GM12875 (cell line): Measurements from ENCODE around the gene ZNF274.

Experiments used
- H3K4me3 ChIP-seq: one replicate; pipeline ENCODE4 v1.5.1; 2011; ENCODE audit warnings: low read depth, low read length, control low read depth
- TF ChIP-seq, protein P1 (sequence below): IDR thresholded peaks from 2 replicates; pipeline ENCODE4 v1.5.1; 2011; ENCODE audit warnings: low read depth, mild to moderate bottlenecking, control low read depth, inconsistent platforms, low read length, moderate library complexity, borderline replicate concordance; ENCODE audit not compliant: insufficient read depth

The ZNF274 gene

DNA sequence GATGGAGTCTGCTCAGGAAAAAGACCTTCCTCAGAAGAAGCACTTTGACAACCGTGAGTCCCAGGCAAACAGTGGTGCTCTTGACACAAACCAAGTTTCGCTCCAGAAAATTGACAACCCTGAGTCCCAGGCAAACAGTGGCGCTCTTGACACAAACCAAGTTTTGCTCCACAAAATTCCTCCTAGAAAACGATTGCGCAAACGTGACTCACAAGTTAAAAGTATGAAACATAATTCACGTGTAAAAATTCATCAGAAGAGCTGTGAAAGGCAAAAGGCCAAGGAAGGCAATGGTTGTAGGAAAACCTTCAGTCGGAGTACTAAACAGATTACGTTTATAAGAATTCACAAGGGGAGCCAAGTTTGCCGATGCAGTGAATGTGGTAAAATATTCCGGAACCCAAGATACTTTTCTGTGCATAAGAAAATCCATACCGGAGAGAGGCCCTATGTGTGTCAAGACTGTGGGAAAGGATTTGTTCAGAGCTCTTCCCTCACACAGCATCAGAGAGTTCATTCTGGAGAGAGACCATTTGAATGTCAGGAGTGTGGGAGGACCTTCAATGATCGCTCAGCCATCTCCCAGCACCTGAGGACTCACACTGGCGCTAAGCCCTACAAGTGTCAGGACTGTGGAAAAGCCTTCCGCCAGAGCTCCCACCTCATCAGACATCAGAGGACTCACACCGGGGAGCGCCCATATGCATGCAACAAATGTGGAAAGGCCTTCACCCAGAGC, 29.6 kb downstream of the ZNF274 start:
- TF ChIP-seq, protein P1, sequence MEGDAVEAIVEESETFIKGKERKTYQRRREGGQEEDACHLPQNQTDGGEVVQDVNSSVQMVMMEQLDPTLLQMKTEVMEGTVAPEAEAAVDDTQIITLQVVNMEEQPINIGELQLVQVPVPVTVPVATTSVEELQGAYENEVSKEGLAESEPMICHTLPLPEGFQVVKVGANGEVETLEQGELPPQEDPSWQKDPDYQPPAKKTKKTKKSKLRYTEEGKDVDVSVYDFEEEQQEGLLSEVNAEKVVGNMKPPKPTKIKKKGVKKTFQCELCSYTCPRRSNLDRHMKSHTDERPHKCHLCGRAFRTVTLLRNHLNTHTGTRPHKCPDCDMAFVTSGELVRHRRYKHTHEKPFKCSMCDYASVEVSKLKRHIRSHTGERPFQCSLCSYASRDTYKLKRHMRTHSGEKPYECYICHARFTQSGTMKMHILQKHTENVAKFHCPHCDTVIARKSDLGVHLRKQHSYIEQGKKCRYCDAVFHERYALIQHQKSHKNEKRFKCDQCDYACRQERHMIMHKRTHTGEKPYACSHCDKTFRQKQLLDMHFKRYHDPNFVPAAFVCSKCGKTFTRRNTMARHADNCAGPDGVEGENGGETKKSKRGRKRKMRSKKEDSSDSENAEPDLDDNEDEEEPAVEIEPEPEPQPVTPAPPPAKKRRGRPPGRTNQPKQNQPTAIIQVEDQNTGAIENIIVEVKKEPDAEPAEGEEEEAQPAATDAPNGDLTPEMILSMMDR, result no peak
- H3K4me3 ChIP-seq, result no peak overlapping the region

DNA sequence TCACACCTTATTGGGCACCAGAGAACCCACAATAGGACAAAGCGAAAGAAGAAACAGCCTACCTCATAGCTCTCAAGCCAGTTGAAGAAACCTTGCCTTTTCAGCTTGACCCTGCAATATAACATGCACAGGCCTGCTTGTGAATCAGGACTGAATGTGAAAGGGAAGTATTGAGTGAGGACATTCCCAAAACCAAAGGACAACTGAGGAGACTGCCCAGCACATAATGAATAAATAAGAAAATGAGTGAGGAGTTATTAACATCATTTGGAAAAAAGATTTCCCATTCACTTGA, 30.2 kb downstream of the ZNF274 start:
- no peak overlapping the region for H3K4me3 ChIP-seq
- TF ChIP-seq, protein P1, result no peak

DNA sequence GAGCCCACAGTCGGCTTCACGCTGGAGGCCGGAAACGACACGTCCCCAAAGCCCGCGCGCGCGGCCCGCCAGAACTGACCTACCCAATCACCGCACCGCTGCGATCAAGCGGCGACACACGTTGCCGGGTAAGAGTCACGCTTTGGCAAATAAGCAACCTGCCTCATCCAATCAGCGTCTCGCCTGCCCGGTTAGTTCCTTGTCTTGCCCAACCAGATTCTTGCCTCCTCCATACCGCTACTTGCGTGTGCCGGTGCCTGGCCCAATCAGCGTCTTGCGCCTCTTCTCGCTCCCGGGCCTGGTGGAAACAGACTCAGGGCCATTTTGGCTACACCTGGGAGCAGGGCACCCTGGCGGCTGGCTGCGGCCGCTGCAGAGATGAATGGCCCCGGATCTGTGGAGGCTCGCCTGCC, 34.2 kb downstream of the ZNF274 start:
- TF ChIP-seq, protein P1, result no peak
- no peak overlapping the region for H3K4me3 ChIP-seq

DNA sequence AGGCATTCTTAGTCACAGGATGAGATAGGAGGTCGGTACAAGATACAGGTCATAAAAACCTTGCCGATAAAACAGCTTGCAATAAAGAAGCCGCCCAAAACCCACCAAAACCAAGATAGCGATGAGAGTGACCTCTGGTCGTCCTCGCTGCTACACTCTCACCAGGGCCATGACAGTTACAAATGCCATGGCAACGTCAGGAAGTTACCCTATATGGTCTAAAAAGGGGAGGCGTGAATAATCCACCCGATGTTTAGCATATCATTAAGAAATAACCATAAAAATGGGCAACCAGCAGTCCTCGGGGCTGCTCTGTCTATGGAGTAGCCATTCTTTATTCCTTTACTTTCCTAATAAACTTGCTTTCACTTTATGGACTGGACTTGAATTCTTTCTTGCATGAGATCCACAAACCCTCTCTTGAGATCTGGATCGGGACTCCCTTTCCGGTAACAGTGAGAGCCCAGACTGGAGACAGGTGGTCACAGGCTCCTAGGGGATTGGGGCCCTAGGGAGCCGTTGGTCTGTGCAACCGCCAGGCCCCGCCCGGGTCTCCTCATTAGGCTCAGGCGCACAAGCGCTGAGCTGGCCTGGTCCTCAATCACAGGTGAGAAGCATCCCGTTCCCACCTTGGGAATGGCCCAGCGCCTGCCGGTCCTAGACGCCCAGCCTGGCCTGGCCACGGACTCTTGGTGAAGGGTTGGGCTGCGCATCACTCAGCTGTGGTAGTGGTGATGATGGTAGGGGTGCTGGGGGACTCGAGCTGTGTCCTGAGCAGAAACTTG, 34.9 kb downstream of the ZNF274 start:
- H3K4me3 ChIP-seq, result no peak overlapping the region
- TF ChIP-seq, protein P1, result no peak

DNA sequence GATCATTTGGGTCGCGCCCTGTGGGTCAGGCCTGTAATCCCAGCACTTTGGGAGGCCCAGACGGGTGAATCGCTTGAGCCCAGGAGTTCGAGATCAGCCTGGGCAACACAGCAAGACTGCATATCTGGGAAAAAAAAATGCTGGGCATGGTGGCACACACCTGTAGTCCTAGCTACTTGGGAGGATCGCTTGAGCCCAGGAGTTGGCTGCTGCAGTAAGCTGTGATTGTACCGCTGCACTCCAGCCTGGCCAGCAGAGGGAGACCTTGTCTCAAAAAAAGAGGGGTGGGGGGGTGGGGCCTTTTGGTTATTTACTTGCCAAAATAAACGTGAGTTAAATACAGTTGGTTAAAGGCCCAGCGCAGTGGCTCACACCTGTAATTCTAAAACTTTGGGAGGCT, 36.0 kb downstream of the ZNF274 start:
- H3K4me3 ChIP-seq, result no peak overlapping the region
- TF ChIP-seq, protein P1, result peak; percentile 33; the same call in 1 of the 2 replicates

DNA sequence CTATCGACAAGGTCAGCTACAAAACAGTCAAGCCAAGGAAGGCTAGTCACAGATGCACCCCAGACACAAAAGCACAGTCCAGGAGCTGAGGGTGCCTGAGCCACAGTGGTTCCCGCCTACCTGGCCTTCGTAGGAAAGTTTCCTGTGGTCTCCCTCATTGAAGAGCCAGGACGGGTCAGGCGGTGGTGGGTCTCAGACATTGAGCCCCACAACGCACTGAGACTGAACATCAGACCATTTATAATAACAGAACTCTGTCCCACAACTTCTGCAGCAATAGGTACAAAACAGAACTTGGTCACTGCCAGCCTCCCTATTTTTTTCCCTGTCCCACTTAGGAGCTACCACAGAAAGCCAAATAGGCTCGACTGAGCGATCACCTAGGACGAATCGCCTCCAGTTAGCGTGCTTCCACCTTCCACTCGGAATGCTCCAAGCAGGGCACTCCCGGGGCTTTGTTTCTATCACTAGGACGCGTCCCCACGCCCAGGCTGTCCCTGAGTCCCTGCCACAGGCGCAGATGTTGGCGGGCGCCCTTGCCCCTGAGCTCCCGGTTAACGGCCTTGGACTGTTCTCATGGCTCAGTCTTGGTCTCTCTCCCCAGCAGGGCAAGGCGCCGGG, 45.2 kb downstream of the ZNF274 start:
- TF ChIP-seq, protein P1, result no peak
- H3K4me3 ChIP-seq, result peak overlapping the region; percentile 87
